IMR-90 (cell line): ENCODE data around the gene GPR137. TPM values are rescaled to one million over a fixed set of nuclear protein-coding genes. Genes with fewer than 3 reads are reported as not detected.
A peak's percentile ranks its signal among the peaks of the same experiment; 100 is the strongest.

Experiments used
- ATAC-seq: fragments of 200-7000 bp; cut with Tn5 transposase; 2 replicates; pipeline ENCODE4 v1.9.1; 2020; ENCODE audit warnings: low read depth, mild to moderate bottlenecking, moderate library complexity
- BruUV-seq: library from RNA; stranded (reverse); fragments of 400-500 nt; replicated peaks from 2 replicates; lab custom pipeline; 2021; lab: Mats Ljungman, UMichigan
- CTCF ChIA-PET: fragments of 300-600 bp; formaldehyde crosslinking; extraction: SDS; loops from one replicate; lab custom pipeline; 2021; ENCODE audit warnings: antibody characterized with exemption; lab: Yijun Ruan, JAX
- POLR2A ChIA-PET: fragments of 300-600 bp; sonication (Branson Sonifier 250); formaldehyde crosslinking; loops from one replicate; lab custom pipeline; 2022; ENCODE audit warnings: antibody characterized with exemption; ENCODE audit not compliant: unreplicated experiment; lab: Charles Lee
- DNase-seq: peaks from one replicate; pipeline ENCODE4 v3.0.0; 2013
- H2AFZ ChIP-seq: replicated peaks from 2 replicates; pipeline ENCODE3; 2013; ENCODE audit warnings: low read length, mild to moderate bottlenecking; ENCODE audit not compliant: poor library complexity
- H2AK5ac ChIP-seq: 2 replicates; pipeline ENCODE4 v1.6.1; 2013; ENCODE audit warnings: low read depth, low read length, inconsistent platforms
- H2AK9ac ChIP-seq: replicated peaks from 2 replicates; pipeline ENCODE3; 2013; ENCODE audit warnings: mild to moderate bottlenecking, low read depth, low read length, moderate library complexity; ENCODE audit not compliant: poor library complexity
- H2BK120ac ChIP-seq: 2 replicates; pipeline ENCODE4 v1.6.1; 2013; ENCODE audit warnings: low read depth, low read length, inconsistent platforms
- H2BK15ac ChIP-seq: 3 replicates; pipeline ENCODE4 v1.6.1; 2013; ENCODE audit warnings: low read depth, low read length, inconsistent platforms
- H2BK20ac ChIP-seq: 2 replicates; pipeline ENCODE4 v1.6.1; 2013; ENCODE audit warnings: low read depth, mild to moderate bottlenecking, inconsistent platforms, low read length, moderate library complexity
- H2BK5ac ChIP-seq: 2 replicates; pipeline ENCODE4 v1.6.1; 2013; ENCODE audit warnings: mild to moderate bottlenecking, low read depth, low read length, inconsistent platforms; ENCODE audit not compliant: poor library complexity, severe bottlenecking
- H3K14ac ChIP-seq: replicated peaks from 2 replicates; pipeline ENCODE4 v1.6.1; 2013; ENCODE audit warnings: low read depth, low read length, inconsistent platforms
- H3K18ac ChIP-seq: 2 replicates; pipeline ENCODE4 v1.6.1; 2013; ENCODE audit warnings: low read depth, low read length, control low read depth
- H3K23ac ChIP-seq: 2 replicates; pipeline ENCODE4 v1.6.1; 2013; ENCODE audit warnings: low read depth, low read length, inconsistent platforms
- H3K27ac ChIP-seq: 2 replicates; pipeline ENCODE4 v1.5.1; 2013; ENCODE audit warnings: mild to moderate bottlenecking, control low read depth, low read length; ENCODE audit not compliant: insufficient read depth
- H3K27me3 ChIP-seq: 2 replicates; pipeline ENCODE4 v1.6.1; 2013; ENCODE audit warnings: low read length; ENCODE audit not compliant: control insufficient read depth, insufficient read depth
- H3K36me3 ChIP-seq: 2 replicates; pipeline ENCODE4 v1.6.1; 2013; ENCODE audit warnings: low read length, mixed read lengths; ENCODE audit not compliant: control insufficient read depth, insufficient read depth
- H3K4ac ChIP-seq: 2 replicates; pipeline ENCODE4 v1.6.1; 2013; ENCODE audit warnings: low read depth, low read length, inconsistent platforms
- H3K4me1 ChIP-seq: 2 replicates; pipeline ENCODE4 v1.6.1; 2013; ENCODE audit warnings: low read length, mixed read lengths; ENCODE audit not compliant: control insufficient read depth, insufficient read depth
- H3K4me2 ChIP-seq: 2 replicates; pipeline ENCODE4 v1.6.1; 2013; ENCODE audit warnings: low read depth, mild to moderate bottlenecking, control low read depth, low read length, moderate library complexity
- H3K4me3 ChIP-seq: 2 replicates; pipeline ENCODE4 v1.5.1; 2013; ENCODE audit warnings: low read depth, mild to moderate bottlenecking, control low read depth, low read length, moderate library complexity; ENCODE audit not compliant: insufficient read depth
- H3K56ac ChIP-seq: 2 replicates; pipeline ENCODE4 v1.6.1; 2013; ENCODE audit warnings: low read length, inconsistent platforms; ENCODE audit not compliant: insufficient read depth; ENCODE audit errors: extremely low read depth
- H3K79me1 ChIP-seq, 2 experiments: 2 replicates each; pipeline ENCODE4 v1.6.1; 2013; ENCODE audit warnings: low read length in 2 of 2, inconsistent platforms in 1 of 2, low read depth in 1 of 2
- H3K9ac ChIP-seq: 2 replicates; pipeline ENCODE4 v1.6.1; 2013; ENCODE audit warnings: low read depth, low read length, control low read depth
- H3K9me1 ChIP-seq: 2 replicates; pipeline ENCODE4 v1.6.1; 2013; ENCODE audit warnings: low read length, inconsistent platforms; ENCODE audit not compliant: insufficient read depth
- H3K9me3 ChIP-seq: 2 replicates; pipeline ENCODE4 v1.6.1; 2013; ENCODE audit warnings: low read length; ENCODE audit not compliant: control insufficient read depth, insufficient read depth
- H4K20me1 ChIP-seq: 2 replicates; pipeline ENCODE4 v1.6.1; 2013; ENCODE audit warnings: low read length, inconsistent platforms; ENCODE audit not compliant: insufficient read depth
- H4K5ac ChIP-seq: 2 replicates; pipeline ENCODE4 v1.6.1; 2013; ENCODE audit warnings: mild to moderate bottlenecking, low read depth, low read length, control low read depth
- H4K8ac ChIP-seq, 2 experiments: 2 replicates each; pipeline ENCODE4 v1.6.1; 2013; ENCODE audit warnings: low read depth in 2 of 2, low read length in 2 of 2, control low read depth in 1 of 2, inconsistent platforms in 1 of 2
- H4K91ac ChIP-seq: 2 replicates; pipeline ENCODE4 v1.6.1; 2013; ENCODE audit warnings: low read depth, low read length, inconsistent platforms; ENCODE audit not compliant: insufficient read depth
- BHLHE40 ChIP-seq: fragments of 150-350 bp; IDR thresholded peaks from 2 replicates; pipeline ENCODE4 v1.6.1; 2016; ENCODE audit warnings: mild to moderate bottlenecking, low read depth, low read length
- CEBPB ChIP-seq: IDR thresholded peaks from 2 replicates; pipeline ENCODE4 v1.6.1; 2012; ENCODE audit warnings: low read depth, low read length, improper control_type of control experiment
- CHD1 ChIP-seq: IDR thresholded peaks from 2 replicates; pipeline ENCODE4 v1.6.1; 2012; ENCODE audit warnings: low read depth, low read length, improper control_type of control experiment
- CTCF ChIP-seq: conservative IDR thresholded peaks from 2 replicates; pipeline ENCODE4 v1.5.1; 2012; ENCODE audit warnings: mild to moderate bottlenecking, low read depth, low read length, improper control_type of control experiment
- ELK1 ChIP-seq: fragments of 150-350 bp; IDR thresholded peaks from 2 replicates; pipeline ENCODE4 v1.6.1; 2016; ENCODE audit warnings: low read depth, mild to moderate bottlenecking, low read length, moderate library complexity, borderline replicate concordance
- FOS ChIP-seq: fragments of 150-350 bp; IDR thresholded peaks from 2 replicates; pipeline ENCODE4 v1.6.1; 2016; ENCODE audit warnings: low read depth, low read length
- MAZ ChIP-seq: IDR thresholded peaks from 2 replicates; pipeline ENCODE4 v1.6.1; 2012; ENCODE audit warnings: low read depth, mild to moderate bottlenecking, low read length, improper control_type of control experiment, moderate library complexity, borderline replicate concordance
- MXI1 ChIP-seq: IDR thresholded peaks from 2 replicates; pipeline ENCODE4 v1.6.1; 2012; ENCODE audit warnings: low read depth, mild to moderate bottlenecking, low read length, moderate library complexity, borderline replicate concordance
- NFE2L2 ChIP-seq: fragments of 150-350 bp; IDR thresholded peaks from 2 replicates; pipeline ENCODE4 v1.6.1; 2016; ENCODE audit warnings: low read depth, mild to moderate bottlenecking, low read length
- POLR2A ChIP-seq: IDR thresholded peaks from 2 replicates; pipeline ENCODE4 v1.6.1; 2012; ENCODE audit warnings: mild to moderate bottlenecking, low read depth, low read length
- RAD21 ChIP-seq: IDR thresholded peaks from 2 replicates; pipeline ENCODE4 v1.6.1; 2012; ENCODE audit warnings: low read length, improper control_type of control experiment
- RCOR1 ChIP-seq: IDR thresholded peaks from 2 replicates; pipeline ENCODE4 v1.6.1; 2012; ENCODE audit warnings: mild to moderate bottlenecking, low read length, improper control_type of control experiment; ENCODE audit not compliant: insufficient replicate concordance
- RFX5 ChIP-seq: IDR thresholded peaks from 2 replicates; pipeline ENCODE4 v1.8.0; 2012; ENCODE audit warnings: low read depth, mild to moderate bottlenecking, low read length, moderate library complexity
- SMC3 ChIP-seq: fragments of 150-350 bp; IDR thresholded peaks from 2 replicates; pipeline ENCODE4 v1.6.1; 2016; ENCODE audit warnings: low read depth, mild to moderate bottlenecking, antibody characterized with exemption, low read length, moderate library complexity
- USF2 ChIP-seq: fragments of 150-350 bp; IDR thresholded peaks from 2 replicates; pipeline ENCODE4 v1.6.1; 2017; ENCODE audit warnings: mild to moderate bottlenecking, antibody characterized with exemption, low read length, low read depth
- WGBS, 2 experiments: methylation state at CpG; one replicate each; pipeline versions ENCODE4 v1.1.5 to v1.1.7; 2013; ENCODE audit warnings: missing lambda C conversion rate in 2 of 2; ENCODE audit not compliant: insufficient read length in 1 of 2; ENCODE audit errors: extremely low coverage in 2 of 2; 5-methylcytosine and 5-hydroxymethylcytosine counted together
- dilution Hi-C: fragments of 300-500 bp; cut with HindIII; formaldehyde crosslinking; loops from one replicate; pipeline ENCODE4 v1.14.3; 2018; ENCODE audit warnings: low sequenced_read_pairs; ENCODE audit not compliant: unreplicated experiment
- in situ Hi-C: fragments of 300-500 bp; cut with MboI; formaldehyde crosslinking; loops from 3 replicates; pipeline ENCODE4 v1.14.3; 2019; ENCODE audit warnings: low sequenced_read_pairs, inconsistent platforms, mixed read lengths
- intact Hi-C: fragments of 100-400 bp; cut with micrococcal nuclease; formaldehyde crosslinking; loops from 2 replicates; pipeline ENCODE4 v1.10.0; 2022
- polyA plus RNA-seq, 3 experiments: library from polyadenylated mRNA; depleted of rRNA; stranded (reverse); fragments of >200 nt; gene quantifications; 2 replicates each; pipeline ENCODE4 v1.2.3, GENCODE V29; 2012; ENCODE audit warnings: low replicate concordance in 1 of 3
- total RNA-seq: library from RNA; depleted of rRNA; stranded (reverse); fragments of >200 nt; gene quantifications from 2 replicates; pipeline ENCODE4 v1.2.3, GENCODE V29; 2012

Gene GPR137
- total and polyA plus RNA-seq, 2 of the 4 experiments (the other 2 are of a cell fraction): 3.6 to 26.0 TPM

DNA sequence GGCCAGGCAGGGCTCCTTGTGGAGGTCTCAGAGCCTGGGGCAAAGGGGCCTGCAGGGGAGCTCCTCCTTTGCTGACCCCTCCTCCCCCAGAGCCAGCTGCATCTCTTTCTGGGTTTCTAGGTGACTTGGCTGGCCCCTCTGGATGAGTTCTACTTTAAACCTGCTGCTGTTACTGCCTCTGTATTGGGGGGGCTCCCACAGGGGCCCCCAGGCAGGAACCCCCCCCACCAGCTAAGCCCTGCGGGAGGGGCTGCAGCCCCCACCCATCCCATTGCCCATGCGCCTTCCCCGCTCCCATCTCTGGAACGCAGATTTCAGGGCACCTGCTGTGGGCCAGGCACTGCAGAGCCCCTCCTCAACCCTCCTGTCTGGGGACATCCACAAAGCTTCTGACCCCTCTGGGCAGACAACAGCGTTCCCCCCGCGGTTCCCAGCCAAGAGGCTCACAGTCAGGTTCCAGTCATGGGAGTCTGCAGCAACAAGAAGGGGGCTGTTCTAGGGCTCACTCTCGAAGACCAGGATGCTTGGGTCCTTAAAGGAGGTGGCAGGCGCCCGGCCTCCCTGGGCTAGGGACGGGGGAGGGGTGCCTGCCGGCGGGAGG is 35.1 kb upstream of the GPR137 start:
- Histone ChIP-seq H3K23ac (peak overlapping the region; percentile 48; the same call in 1 of the 2 replicates), H2BK5ac (no peak overlapping the region), H2AK9ac (peak overlapping the region; percentile 60), H3K9ac (no peak overlapping the region), H3K14ac (0 out of 2 replicates have a peak overlapping the region, but pooled peaks have one; percentile 29), H3K27ac (no peak overlapping the region), H3K4me3 (peak overlapping the region; percentile 98), H3K18ac (no peak overlapping the region), H3K9me3 (no peaks in the 10 kb centered on the region), H3K56ac (no peak overlapping the region), H3K9me1 (no peaks in the 10 kb centered on the region), H3K4ac (peak overlapping the region; percentile 48; the same call in 1 of the 2 replicates), H3K4me2 (peak overlapping the region; percentile 98), H3K4me1 (peaks cover 10% of the 10 kb centered on the region), H3K36me3 (peaks cover 9% of the 10 kb centered on the region), H2AFZ (peak overlapping the region; percentile 99), H2BK15ac (no peak overlapping the region), H4K8ac (peak overlapping the region; percentile 23 to 36; a peak in 2 of 4 replicates), H2BK20ac (no peak overlapping the region), H2BK120ac (peak overlapping the region; percentile 30; the same call in 1 of the 2 replicates), H4K5ac (no peak overlapping the region), H4K20me1 (peaks cover 10% of the 10 kb centered on the region), H3K79me1 (peaks cover 8 to 47% of the 10 kb centered on the region in 2 experiments), H3K27me3 (no peaks in the 10 kb centered on the region), H4K91ac (peak overlapping the region; percentile 34; the same call in 1 of the 2 replicates), H2AK5ac (0 out of 2 replicates have a peak overlapping the region, but pooled peaks have one; percentile 31)
- intact Hi-C loops: loop anchor here (1.0 kb wide), 1 partner anchor 51 kb away; no protein-coding TSS in a partner anchor
- 0% methylated on average over 4 of the region's 13 CpGs; no CpG with 5 or more reads in 1 of the 2 experiments for WGBS, 2 experiments
- in situ Hi-C loops: no loop called here
- ChIA-PET CTCF (interaction anchor here (0.6 to 1.7 kb wide), 2 partner anchors 51 to 69 kb away, joined by 3 read pairs; no protein-coding TSS in a partner anchor), POLR2A (no interaction called here)
- no TSS peak for BruUV-seq
- ATAC-seq (no peak; the same call in 1 of the 2 replicates), DNase-seq (no peak)
- dilution Hi-C loops: no loop called here
- TF ChIP-seq ELK1 (no peak), CEBPB (no peak), CHD1 (no peak), RFX5 (no peak), MXI1 (no peak), SMC3 (no peak), RCOR1 (no peak), NFE2L2 (no peak), POLR2A (no peak), MAZ (no peak), USF2 (no peak), CTCF (no peak), RAD21 (no peak), BHLHE40 (no peak), FOS (no peak)
